RPMI8226 (cell line): ENCODE data around the gene MYO15A.

Experiments used
- DNase-seq: peaks from one replicate; pipeline ENCODE4 v3.0.0-alpha.2; 2015

The MYO15A gene

DNA sequence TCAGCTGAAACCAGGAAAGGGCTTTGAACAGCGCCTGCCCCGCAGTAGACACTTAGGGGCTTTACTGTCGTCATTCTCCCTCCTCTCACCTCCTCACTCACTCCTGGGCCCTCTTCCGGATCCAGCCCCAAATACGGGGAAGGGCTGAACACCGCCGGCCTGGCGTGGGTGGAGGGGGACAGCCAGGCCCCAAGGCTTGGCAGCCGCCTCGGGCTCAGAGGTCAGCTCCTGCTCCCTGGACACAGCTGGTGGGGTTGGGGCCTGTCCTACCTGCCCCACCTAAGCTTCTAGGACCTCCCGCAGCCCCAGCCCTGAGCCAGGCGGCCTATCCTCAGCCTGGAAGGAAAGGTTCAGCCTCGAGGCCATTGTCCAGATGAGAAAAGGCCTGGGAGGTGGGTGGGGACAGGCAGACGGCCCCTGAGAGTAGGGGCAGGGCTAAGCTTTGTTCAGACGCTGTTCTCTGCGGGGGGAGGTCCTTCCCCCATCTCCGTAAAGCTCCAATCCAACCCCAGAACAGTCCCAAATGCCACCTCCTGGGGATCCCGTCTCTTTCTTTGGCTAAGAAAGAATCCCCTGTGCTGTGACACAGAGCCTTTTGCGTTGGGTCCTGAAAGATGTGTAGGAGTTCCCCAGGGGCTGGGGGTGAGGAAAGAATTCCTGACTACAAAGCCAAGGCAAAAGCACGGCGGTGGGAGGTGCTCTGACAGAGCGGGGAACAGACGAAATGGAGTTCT is 116.0 kb downstream of the MYO15A start:
- DNase-seq: no peak

GRCh38 chr17:18225121-18225641 is 116.6 kb downstream of the MYO15A start, which contains the start of gene LLGL1:
Gene LLGL1, plus strand, starts transcription at chr17:18225635. Its CDS starts 48 bp downstream, at chr17:18225683.
- peak; percentile 99 for DNase-seq

GRCh38 chr17:18225642-18226283 is 117.2 kb downstream of the MYO15A start:
- no peak for DNase-seq

DNA sequence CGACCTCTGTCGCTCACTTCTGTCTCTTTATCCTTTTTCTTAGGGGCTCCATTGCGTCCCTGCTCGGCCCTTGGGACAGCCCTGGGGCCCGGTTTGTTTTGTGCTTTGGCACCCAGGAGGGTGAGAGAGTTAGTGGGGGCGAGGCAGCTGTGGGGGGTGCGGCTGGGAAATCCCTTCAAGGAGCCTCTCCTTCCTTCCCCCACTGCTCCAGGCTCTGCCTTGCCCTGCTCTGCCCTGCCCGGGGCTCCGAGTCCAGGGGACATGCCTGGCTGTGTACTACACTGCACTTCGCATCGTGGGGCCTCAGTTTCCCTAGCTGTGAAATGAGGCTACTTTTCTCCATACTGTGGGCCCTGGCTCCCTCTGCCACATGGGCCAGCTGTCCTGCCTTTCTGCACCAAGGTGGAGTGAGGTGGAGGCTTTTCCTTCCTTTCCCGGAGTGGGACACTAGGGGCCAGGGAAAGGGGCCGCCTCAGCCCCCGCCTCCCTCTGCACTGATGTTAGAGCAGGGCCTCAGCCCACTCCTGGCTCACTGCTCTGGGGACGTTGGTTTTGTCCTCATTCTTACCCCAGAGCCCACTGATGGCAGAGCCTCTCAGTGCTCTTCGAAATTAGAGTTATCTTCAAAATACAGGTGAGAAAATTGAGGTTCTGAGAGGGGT is 117.9 kb downstream of the MYO15A start:
- no peak for DNase-seq

DNA sequence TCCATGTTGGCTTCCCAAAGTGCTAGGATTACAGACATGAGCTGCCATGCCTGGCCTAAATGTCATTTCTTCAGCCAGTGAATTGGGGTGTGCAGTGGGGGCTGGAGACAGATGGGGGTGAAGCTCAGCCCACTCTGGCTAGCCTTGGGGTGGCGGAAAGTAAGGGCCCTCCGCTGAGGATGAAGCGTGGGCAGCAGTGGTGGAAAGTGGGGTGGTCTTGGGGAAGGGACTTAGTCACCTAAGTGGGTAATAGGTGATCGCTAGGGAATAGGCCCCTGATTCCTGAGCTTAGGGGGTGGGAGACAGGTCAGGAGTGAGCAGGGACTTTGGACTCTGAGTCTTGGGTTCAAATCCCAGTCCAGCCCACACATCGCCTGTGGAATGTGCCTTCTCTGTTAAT is 119.1 kb downstream of the MYO15A start:
- no peak for DNase-seq

DNA sequence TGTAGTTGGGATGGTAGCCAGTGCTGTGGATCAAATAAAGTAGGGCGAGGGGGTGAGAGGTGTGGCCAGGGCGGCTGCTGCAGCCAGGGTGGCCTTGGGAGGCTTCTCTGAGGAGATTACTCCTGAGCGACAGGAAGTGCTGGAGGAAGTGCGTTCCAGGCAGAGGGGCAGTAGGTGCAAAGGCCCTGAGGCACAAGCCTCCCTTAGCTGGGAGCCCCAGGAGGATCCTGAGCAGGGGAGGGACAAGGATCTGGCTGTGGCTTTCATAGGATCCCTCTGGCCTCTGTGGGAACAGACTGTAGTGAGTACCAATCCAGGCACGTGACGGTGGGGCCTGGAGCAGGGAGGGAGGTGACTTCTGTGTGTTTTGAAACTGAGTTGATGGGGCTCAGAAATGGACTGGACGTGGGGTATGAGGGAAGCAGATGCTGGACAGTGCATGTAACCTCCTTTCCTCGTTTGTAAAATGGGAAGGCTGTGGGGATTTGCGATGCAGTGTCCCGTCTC is 119.7 kb downstream of the MYO15A start:
- DNase-seq: no peak

GRCh38 chr17:18229254-18229653 is 120.7 kb downstream of the MYO15A start:
- no peak for DNase-seq
